ENCODE measurements around the gene CEP350.

GRCh38 chr1:180029524-180030135, 75.0 kb downstream of the CEP350 start:
- TF ChIP-seq CTCF (conservative IDR thresholded peaks at IDR 0.05; ENCODE audit: low read depth, low read length), result no peak
- TF ChIP-seq MAZ (IDR thresholded peaks at IDR 0.05; ENCODE audit: borderline replicate concordance, low read depth, low read length), result no peak
- TF ChIP-seq FOS (IDR thresholded peaks at IDR 0.05; ENCODE audit: low read depth, low read length), result no peak
